GM23338 (cell line): ENCODE results near the gene AGPAT3.
A peak's percentile ranks its signal among the peaks of the same experiment; 100 is the strongest.

Experiments
- CREB1 ChIP-seq: fragments of 250-450 bp; sonication (Bioruptor Pico); IDR thresholded peaks from 2 replicates; pipeline ENCODE4 v1.5.0; 2020; ENCODE audit warnings: low read depth, mild to moderate bottlenecking, moderate library complexity
- CTCF ChIP-seq, 2 experiments: fragments of 200-600 bp in 1 of 2; sonication (generic) in 1 of 2; conservative IDR thresholded peaks; 2 replicates each; pipeline versions ENCODE4 v1.5.1 to v1.6.1; 2016 to 2017; ENCODE audit warnings: antibody characterized with exemption in 2 of 2, low read depth in 2 of 2, mild to moderate bottlenecking in 2 of 2, moderate library complexity in 1 of 2
- ETS1 ChIP-seq: IDR thresholded peaks from 2 replicates; pipeline ENCODE4 v1.6.1; 2016; ENCODE audit warnings: antibody characterized with exemption
- EZH2 ChIP-seq: fragments of 200-600 bp; sonication (generic); IDR thresholded peaks from one replicate; pipeline ENCODE4 v1.8.0; 2017; ENCODE audit warnings: antibody characterized with exemption, mild to moderate bottlenecking, low read depth; ENCODE audit not compliant: unreplicated experiment
- EZH2phosphoT487 ChIP-seq: fragments of 200-600 bp; sonication (generic); IDR thresholded peaks from one replicate; pipeline ENCODE4 v1.8.1; 2018; ENCODE audit warnings: antibody characterized with exemption; ENCODE audit not compliant: unreplicated experiment
- JUNB ChIP-seq: IDR thresholded peaks from one replicate; pipeline ENCODE4 v1.6.1; 2016; ENCODE audit warnings: antibody characterized with exemption; ENCODE audit not compliant: unreplicated experiment
- NANOG ChIP-seq: IDR thresholded peaks from 2 replicates; pipeline ENCODE4 v1.6.1; 2016; ENCODE audit warnings: antibody characterized with exemption, borderline replicate concordance
- POLR2AphosphoS5 ChIP-seq: IDR thresholded peaks from 2 replicates; pipeline ENCODE4 v1.6.1; 2016; ENCODE audit warnings: antibody characterized with exemption, low read depth
- REST ChIP-seq: IDR thresholded peaks from one replicate; pipeline ENCODE4 v1.6.1; 2018; ENCODE audit warnings: antibody characterized with exemption; ENCODE audit not compliant: unreplicated experiment
- ZNF114 ChIP-seq: fragments of 250-450 bp; sonication (Bioruptor Pico); IDR thresholded peaks from 2 replicates; pipeline ENCODE4 v1.5.0; 2020; ENCODE audit warnings: mild to moderate bottlenecking, moderate library complexity
- ZNF462 ChIP-seq: fragments of 250-450 bp; sonication (Bioruptor Pico); IDR thresholded peaks from 2 replicates; pipeline ENCODE4 v1.5.0; 2020; ENCODE audit warnings: mild to moderate bottlenecking, moderate library complexity

DNA sequence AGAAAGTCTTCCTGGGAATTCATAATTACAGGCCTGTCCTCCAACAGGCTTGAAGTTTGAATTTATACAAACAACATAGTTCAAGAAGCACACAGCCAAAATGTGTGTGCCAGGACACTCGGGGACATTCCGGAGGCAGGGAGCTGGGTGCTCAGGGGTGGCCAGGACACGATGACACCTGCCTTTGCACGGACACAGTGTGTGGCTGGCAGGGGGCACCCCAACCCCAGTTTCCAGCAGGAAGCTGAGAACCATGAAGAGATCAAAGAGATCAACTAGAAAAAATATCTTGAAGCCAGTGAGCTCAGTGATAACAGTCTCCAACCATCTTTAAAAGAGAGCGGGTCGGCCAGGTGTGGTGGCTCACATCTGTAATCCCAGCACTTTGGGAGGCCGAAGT lies 114.6 kb downstream of the AGPAT3 start:
- peak in 1 of 2 experiments; percentile 43; a peak in 2 of 4 replicates for TF ChIP-seq CTCF (conservative IDR thresholded peaks at IDR 0.05; ENCODE audit: low read depth in 2 of 2)
- TF ChIP-seq POLR2AphosphoS5 = no peak
- no peak for TF ChIP-seq NANOG
- TF ChIP-seq EZH2 = no peak
- TF ChIP-seq EZH2phosphoT487 = no peak
- no peak for TF ChIP-seq REST
- no peak for TF ChIP-seq ETS1
- TF ChIP-seq CREB1 (CRISPR knock-in tag) = no peak
- no peak for TF ChIP-seq ZNF462 (CRISPR knock-in tag)
- no peak for TF ChIP-seq JUNB
- no peak for TF ChIP-seq ZNF114
